Suppressor macrophage treated with lipopolysaccharide for 4 hours (primary cell): Measurements from ENCODE around the gene MAP3K5.

Experiments used
- DNase-seq: peaks from one replicate; pipeline ENCODE4 v3.0.0-alpha.2; 2020

MAP3K5 gene

DNA sequence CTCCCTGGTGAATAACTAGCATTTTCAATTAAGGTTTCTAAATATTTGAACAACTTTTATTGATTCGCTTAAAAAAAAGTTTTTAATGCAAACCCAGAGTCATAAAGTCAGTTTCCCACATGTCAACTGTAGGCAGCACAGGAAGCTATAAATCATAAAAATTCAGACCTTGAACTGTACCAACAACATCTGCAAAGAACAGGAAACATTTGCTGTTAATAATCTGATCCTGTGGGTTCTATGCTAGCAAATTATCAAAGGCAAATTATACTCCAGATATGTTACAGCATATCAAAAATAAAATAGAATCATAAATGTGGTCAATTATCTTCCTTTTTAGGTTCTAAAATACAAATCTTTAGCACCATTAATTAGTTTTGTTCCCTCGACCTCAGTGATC lies 225.4 kb downstream of the MAP3K5 start:
- no peak for DNase-seq

DNA sequence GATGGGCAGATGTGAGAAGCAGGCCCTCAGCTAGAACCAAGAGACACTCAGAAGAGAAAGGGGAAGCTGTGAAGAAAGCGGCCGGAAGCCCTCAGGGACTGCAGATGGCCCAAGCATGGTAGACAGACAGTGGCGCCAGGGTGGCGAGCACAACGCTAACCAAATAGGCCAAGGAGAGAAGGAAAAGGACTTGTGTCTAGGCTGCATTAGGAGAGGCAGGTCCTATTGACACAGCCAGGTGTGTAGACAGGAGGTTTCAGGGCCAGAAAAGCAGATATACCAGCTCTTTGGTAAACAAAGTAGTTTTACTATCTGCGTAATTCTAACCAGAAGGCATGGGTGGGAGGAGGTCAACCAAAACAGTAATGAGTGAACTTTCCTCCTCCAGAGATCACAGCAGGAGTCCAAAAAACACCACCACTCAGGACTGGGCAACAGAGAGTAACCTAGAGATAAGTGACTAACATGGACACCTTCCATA lies 226.2 kb downstream of the MAP3K5 start:
- peak; percentile 51 for DNase-seq

DNA sequence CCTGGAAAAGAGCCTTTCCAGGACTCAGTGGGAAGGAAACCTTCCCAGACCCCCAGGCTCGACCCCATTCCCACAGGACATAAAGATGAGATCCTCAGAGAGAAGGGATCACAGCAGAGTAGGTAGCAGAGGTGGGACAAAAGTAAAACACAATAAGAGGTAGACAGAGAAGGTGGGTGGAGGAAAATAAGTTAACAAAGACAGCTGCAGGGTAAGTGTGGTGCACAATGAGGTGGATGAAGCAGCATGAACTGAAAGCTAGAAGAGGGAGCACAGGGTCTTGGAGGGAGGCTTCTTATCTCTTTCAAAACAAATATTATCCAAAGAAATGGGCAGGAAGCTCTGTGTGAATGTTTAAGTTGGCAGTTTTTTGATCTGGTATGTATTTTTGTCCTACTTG lies 228.1 kb downstream of the MAP3K5 start:
- DNase-seq = no peak

DNA sequence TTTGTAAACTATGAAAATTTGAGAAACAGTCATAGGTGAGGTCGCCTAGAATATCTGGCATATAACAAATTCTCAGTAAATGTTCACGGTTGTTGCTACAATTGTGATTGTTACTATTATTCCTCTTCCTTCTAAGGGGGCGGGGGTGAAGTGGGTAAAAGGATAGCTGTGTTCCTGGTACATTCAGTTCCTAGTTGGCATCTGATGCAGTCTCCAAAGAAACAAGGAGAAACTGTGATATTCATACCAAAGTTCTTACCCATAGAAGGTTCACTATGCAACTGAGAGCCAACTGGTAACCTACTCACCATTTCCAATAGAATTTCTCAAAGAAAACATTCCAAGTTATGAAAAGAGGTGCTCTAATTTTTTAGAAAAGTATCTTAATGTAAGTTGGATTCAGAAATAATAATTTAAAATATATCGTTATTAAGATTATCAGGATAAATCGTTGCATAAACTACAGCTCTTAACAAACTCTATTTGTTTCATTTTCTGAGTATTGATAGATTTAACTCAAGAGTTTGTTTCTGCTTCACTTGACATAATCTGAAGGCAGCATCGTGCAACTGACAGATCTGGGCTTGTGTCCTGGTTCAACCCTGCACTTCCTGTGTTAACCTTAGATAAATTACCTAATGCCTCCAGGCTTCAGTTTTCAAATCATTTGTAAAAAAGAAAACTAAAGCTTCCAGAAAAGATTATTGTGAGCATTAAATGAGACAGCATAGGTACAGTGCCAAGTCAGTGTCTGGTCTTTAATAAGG lies 228.7 kb downstream of the MAP3K5 start:
- no peak for DNase-seq

DNA sequence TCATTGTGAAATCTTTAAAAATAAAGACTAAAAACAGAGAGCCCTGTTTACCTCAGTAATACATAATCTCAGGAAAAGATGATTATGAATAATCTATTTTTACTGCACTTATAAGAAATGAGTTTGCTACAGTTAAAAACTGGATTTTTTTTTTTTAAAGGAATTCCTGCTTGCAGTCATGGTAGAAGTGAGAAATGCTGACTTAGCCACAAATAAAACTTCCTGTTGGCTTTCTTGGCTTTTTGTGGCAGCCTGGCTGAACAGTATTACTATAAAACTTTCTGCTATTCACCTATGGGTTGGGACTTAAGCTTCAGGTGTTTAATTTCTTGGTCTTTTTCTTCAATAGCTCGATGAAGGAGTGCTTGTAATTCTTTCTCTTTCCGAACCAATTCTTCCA lies 230.1 kb downstream of the MAP3K5 start:
- no peak for DNase-seq

DNA sequence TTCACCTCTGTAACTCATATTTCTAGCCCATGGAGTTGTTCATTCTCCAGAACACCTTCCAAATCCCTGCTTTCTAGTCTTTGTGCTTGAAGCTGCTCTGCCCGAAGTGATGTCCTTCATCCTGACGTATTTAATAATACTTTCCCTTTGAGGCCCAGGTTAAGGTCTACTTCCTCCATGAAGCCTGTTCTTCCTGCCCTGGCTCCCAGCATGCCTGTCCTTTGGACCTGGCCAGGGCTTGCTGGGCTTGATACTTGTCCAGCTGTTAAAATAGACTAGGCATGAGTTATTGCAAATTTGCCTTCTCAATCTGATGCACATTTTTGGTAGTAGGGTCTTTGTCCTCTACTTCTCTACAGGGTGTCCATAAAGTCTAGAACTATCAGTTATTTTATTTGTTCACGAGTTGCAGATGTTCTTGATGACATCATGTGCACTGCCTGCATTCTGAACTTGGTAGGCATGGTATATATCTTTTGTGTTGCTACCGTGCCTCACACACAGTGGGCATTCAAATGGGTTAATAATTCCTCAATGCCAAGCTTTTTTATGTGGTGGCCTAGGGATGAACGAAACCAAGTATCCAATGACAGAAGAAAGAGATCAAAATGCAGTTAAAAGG lies 239.0 kb downstream of the MAP3K5 start:
- no peak for DNase-seq

DNA sequence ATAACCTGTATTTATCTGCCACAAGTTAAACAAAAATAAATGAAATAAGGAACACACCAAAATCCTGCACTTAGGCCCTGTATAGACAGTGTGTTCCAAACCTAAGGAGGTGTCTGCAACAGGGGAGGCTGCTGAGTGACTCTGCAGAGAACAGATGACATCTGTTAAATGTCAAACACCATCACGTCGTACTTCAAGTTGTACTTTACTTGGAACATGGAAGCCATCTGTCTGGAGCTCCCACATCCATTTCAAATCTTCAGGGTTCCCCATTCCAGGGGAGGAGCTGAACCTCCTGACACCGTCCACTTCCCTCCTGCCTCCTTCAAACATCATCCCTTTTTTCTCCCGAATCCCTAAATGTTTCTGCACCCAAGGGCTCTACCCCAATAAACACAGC lies 240.2 kb downstream of the MAP3K5 start:
- DNase-seq = no peak

DNA sequence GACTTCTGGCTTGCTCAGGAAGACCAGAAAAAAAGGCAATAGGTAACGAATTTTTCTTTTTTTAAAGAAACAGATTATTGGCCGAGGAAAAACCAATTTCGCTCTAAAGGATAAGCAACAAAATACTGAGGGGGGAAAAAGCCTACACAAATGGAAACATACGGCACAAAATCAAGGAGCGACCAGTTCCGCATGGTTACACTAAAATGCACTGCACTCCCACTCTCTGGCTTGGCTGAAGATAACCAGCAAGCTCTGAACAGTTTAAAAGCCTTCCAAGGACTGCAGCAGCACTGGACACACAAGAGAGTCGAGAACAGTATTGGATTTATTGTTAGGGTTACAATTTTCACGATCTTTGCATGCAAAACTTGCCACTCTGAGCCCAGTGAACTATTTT lies 241.2 kb downstream of the MAP3K5 start:
- no peak for DNase-seq

DNA sequence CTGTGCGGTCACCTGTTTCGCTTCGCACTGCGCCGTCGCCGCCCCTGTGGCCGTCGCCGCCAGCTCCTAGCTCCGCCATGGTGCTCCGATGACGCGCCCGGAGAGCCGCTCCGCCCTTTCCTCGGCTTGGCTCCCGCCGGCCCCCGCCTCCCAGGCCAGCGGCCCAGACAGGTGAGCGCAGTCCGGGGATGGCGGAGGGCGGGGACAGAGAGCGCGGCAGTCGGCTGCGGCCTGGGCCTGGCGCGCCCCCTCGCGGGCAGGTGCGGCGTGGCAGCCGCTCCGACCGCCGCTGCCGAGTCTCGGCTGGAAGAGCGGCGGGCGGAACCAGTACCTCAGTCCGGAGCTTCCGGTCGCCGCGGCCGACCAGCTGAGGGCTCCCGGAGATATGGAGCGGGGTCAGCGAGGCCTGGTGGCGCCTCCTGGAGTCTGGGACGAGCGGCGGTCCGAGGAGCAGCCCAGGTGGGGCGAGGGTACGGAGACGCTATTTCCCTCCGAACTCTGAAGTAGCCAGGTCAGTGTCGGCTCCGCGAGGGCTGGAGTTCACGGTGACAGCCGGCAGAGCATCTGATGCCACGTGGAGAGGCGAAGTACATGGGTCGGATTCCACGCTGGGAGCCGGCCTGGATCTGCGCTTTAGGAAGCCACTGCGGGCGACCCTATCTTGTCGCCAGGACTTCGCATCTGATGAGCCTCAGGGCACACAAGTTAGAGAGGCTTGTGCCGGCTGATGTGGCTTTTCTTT lies 241.8 kb downstream of the MAP3K5 start, which contains the start of gene MAP7:
MAP7 (minus strand) TSS at position 93 of the 742 bp plus-strand sequence; CDS start at position 79, 14 bp downstream.
- peak; percentile 49 for DNase-seq

DNA sequence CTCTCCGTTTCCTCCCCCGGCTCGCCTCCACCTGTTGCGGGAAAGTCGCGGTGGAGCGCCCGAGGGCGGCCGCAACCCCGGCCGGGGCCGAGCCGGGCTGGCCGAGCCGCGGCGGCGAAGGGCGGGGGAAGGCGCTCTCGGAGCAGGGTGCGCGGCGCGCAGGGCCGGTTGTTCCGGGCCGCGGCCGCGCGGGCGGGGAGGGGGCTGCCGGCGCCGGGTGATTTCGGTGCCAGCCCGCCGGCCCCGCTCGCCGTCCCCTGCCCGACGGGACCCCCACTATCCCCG lies 242.3 kb downstream of the MAP3K5 start:
- peak; percentile 45 for DNase-seq

DNA sequence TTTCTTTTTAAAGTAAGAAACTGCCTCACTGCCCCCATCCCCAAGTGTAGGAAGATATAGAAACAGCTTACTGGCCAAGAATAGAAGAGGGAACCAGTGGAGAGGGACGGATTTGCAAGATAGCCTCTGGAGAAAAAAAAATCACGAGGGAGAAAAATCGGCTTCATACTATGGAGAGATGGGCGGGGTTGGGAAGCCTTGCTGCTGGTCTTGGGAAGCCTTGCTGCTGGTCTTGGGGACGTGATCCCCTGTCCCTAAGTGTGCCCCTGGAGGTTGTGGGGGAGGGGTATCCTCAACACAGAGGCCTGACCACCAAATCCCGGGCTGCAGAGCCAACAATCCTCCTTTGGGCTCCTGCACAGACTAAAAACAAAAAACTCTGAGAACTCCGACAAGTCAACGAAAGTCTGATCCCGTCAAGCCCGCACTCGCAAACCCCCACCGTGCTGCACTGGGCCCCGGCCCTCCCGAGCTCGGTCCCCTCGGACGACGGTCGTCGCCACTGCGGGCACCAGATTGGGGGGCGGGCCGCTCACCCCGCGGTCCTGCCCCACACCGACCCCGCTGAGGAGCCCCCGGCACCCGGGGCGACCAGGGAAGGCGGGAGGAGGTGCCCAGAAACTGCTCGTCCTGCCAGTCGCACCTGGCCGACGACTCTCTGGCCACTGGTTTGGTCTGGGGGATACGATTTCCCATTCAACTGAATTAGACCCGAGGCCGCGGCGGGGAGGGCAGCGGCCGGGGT lies 242.8 kb downstream of the MAP3K5 start:
- no peak for DNase-seq

DNA sequence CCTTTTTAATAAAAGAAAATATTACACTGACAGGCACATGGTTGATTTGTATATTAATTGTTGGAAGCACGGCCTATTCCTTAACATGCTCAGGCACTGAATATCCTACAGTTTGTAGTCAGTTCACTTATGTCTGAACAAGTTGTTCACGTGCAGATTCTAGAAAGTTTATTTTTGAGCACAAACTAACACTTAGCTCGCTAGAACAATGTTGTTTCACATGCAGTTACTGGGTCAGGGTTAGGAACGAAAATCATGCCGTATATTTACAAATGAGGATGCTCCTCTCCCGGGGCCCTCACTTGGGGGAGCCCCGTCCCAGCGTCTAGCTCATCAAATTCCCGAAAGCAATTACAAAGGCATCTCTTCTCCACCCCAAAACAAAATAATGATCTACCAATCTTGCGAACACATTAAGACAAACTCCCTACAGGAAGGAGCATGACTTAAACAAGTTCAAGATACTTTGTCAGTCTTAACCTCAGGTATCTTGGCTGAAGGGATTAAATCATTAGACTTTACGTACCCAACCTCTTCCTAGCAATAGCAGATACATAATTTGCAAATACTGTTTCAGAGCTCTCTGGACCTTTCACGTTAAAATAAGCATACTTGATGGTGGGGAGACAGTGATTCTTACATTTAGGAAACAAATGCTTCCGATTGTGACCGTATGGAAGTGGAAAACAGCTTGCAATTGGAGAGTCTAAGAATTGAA lies 243.5 kb downstream of the MAP3K5 start:
- no peak for DNase-seq

DNA sequence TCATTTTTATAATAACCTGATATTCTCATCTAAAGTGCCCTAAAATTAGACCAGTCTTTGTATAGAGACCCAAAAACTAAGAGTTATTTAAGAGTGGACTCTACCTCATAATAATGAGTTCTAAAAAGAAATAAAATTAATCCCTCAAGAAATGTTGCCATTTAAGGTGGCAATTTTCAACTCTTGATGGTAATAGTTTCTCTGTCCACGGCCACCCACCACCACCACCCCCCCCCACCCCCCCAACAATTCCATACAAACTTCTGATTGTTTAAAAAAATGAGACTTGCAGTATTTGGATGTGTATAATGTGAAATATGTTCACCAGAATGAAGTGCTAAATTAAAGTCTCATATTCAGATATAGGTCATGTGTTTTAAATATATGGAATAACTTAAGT lies 244.4 kb downstream of the MAP3K5 start:
- DNase-seq = no peak

DNA sequence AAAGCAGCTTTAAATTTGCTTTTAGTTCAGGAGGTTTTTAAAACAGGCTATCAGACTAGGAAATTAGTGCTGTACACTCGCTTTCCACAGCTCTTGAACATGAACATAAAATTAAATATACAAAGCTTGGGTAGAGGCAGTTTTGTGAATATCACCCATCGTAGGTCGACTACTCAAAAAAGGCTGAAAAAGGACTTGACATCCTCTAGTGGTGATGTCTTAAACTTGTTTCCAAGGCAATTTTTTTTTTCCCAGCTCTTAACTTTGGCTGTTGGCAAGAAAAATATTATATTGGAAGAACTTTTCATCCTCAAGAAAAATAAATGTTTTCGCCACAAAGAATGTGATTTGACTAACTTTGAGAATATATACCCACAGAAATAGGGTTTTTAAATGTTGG lies 244.9 kb downstream of the MAP3K5 start:
- peak; percentile 53 for DNase-seq

DNA sequence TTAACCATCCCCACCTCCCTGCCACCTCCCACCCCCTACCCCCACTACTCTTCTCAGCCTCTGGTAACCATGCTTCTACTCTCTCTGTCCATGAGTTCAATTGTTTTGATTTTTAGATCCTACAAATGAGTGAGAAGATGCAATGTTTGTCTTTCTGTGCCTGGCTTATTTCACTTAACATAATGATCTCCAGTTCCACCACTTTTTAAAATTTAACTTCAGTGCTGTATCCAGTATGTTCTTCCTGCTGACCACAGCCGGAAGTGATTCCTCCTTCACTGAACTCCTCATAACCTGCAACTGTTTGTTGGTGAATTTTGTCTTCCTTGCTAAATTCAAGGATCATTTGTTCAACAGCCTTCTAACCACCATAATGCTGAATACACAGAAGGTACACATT lies 245.9 kb downstream of the MAP3K5 start:
- no peak for DNase-seq

DNA sequence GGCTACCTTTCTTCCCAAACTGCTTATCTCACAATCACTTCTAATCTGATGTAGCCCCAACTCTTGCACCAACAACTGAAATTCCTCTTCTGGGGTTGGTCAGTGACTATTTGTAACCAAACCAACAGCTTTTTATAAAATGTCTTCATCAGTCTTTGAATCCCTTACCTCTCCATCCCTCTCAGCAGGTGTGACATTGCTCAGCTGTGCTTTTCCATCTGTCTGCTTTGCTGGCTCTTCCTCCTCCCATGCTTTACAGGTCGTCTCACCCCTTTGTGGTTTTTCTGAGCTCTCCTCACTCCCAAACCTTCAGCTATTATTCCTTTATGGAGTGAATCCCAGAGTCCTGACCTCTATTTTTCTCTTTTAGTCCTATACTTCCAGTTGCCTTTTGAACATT lies 248.0 kb downstream of the MAP3K5 start:
- DNase-seq = no peak

DNA sequence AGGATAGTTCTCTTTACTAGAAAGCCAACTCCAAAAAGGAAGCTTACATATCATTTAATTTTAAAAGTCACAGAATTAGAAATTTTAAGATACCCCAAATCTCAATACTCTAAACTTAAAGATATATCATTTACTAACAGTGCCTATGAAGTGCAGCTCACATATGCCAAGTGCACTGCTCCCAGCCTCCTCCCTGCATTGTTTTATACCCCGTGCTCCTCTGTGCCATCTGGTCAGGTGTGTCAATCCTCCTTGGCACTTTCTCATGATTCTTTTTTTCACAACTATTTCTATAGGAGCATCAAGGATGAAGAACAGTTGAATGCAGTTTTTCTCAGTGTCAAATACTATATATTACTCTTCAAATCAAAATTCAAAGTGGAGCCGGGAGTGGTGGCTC lies 250.9 kb downstream of the MAP3K5 start:
- no peak for DNase-seq

DNA sequence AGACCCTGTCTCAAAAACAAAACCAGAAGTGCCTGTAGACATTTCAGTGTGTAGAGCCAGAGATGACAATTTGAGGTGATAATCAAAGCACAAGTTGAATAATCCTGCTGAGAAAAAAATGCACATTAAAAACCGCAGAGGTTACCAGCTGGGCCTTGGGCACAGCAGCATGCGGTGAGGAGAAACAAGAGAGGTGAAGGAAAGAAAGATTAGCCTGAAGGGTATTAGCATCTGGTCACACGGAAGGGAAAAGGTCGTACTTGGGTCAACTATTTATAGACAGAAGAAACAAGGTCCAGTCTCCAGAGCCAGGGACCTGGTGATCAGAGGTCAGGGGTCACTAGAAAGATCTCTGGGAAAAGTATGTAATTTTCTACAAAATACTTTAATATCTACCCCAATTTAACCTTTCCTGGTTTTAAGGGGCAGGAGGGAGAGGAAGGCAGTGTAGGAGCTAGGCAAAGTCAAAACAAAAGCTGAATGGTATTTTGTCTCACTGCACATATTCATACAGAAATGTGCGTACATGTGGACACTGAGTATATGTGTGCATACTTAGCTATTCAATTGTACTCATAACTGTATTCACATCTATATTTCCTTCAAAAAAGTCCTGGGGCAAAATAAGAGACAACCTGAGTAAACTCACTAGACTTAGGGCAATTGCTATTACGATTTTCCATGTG lies 252.2 kb downstream of the MAP3K5 start:
- DNase-seq = no peak

DNA sequence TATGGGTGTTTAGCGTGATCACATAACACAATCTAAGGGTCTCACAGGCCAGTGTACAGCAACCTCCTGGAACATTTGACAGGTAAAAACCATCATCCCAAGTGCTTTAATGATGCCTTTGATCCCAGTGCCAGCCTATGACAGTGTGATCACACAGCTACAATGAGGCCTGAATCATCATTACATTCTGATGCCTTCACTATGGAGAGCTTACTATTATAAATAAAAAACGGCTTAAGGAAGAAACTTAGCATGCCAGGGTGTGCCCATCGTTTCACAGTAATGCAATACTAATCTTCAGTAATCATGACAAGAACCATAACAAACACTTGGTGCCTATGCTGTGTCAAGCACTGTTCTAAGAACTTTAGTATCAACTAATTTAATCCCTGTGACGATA lies 253.4 kb downstream of the MAP3K5 start:
- no peak for DNase-seq

DNA sequence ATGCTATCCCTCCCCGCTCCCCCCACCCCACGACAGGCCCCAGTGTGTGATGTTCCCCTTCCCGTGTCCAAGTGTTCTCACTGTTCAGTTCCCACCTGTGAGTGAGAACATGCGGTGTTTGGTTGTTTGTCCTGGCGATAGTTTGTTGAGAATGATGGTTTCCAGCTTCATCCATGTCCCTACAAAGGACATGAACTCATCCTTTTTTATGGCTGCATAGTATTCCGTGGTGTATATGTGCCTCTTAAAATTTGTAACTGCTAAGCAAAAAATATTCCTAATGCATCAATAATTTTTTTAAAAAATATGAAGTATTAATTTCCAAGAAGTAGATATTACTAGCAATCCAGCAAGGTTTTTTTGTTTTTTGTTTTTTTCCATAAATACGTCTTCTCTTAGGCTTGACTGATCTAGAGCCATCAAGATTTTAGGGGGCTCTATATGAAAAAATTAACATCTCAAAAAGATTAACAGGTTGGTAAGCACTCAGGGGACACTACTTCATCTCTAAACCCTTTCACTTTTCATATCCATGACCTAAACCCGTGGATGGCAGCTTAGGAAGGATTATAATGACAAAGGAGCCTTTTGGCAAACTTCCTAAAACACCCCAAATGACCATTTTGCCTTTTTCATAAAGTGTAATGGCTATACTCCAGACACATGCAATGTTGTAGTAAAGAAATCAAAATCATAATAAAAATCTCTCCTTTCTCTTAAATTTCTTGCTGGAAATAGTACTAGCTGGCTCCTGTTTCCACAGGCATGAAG lies 256.2 kb downstream of the MAP3K5 start:
- DNase-seq = no peak
